Right cardiac atrium (tissue), 5 donors: ENCODE measurements around the gene INF2. TPM values are rescaled to one million over a fixed set of nuclear protein-coding genes. Genes with fewer than 3 reads are reported as not detected.

Experiments used
- ATAC-seq, 2 donors: fragments of 200-7000 bp; cut with Tn5 transposase; one replicate each; pipeline versions ENCODE4 v1.8.0 to v1.9.1; 2020; ENCODE audit warnings: moderate library complexity in 2 of 2, mild to moderate bottlenecking in 1 of 2
- DNase-seq, 3 donors: peaks; one replicate each; pipeline ENCODE4 v3.0.0-alpha.2; 2020
- H3K27ac ChIP-seq: one replicate; pipeline ENCODE4 v1.5.1; 2013; ENCODE audit warnings: mild to moderate bottlenecking, low read length, control low read depth, moderate library complexity
- H3K27me3 ChIP-seq: one replicate; pipeline ENCODE4 v1.6.1; 2013; ENCODE audit not compliant: control insufficient read depth, insufficient read depth
- H3K4me1 ChIP-seq: one replicate; pipeline ENCODE4 v1.6.1; 2013; ENCODE audit warnings: low read length; ENCODE audit not compliant: control insufficient read depth, insufficient read depth
- H3K4me3 ChIP-seq: one replicate; pipeline ENCODE4 v1.5.1; 2013; ENCODE audit warnings: low read length, control low read depth
- H3K9me3 ChIP-seq: one replicate; pipeline ENCODE4 v1.6.1; 2013; ENCODE audit warnings: low read length; ENCODE audit not compliant: control insufficient read depth
- WGBS: extraction: QIAGEN DNeasy Blood & Tissue Kit; methylation state at CpG from one replicate; pipeline ENCODE4 v1.1.7; 2013; 5-methylcytosine and 5-hydroxymethylcytosine counted together
- intact Hi-C, 4 donors: fragments of 100-400 bp; cut with DNase I; formaldehyde crosslinking; loops; one replicate each; pipeline versions ENCODE4 v1.11.0 to v1.14.0; 2022 to 2023
- polyA plus RNA-seq: library from polyadenylated mRNA; stranded (reverse); fragments of 200-250 nt; gene quantifications from one replicate; pipeline ENCODE4 v1.2.3, GENCODE V29; 2013
- total RNA-seq, 4 donors: library from RNA; stranded (reverse); fragmentation: NEBNext Ultra II Directional; extraction: Animal tissue kit (Norgen Biotek cat#: 25700); gene quantifications; one replicate each; pipeline ENCODE4 v1.2.1, GENCODE V29; 2021
- donor health status: healthy with polysubstance abuse.
- donor health status: DM: no; HTN: yes; CAD: no.
- donor health status: DM: no; HTN: no; CAD: no.
- donor health status: DM: no; HTN: yes; CAD: no; lungs with severe emphysema.
- donor health status: DM: yes; HTN: yes; CAD: no.

INF2 gene
- total and polyA plus RNA-seq, 5 donors = 36.2 to 46.4 (median 40.2) TPM

- Histone ChIP-seq H3K4me3 (no peak overlapping the region), H3K4me1 (no peaks in the 10 kb centered on the region), H3K27ac (no peak overlapping the region), H3K9me3 (no peaks in the 10 kb centered on the region), H3K27me3 (no peaks in the 10 kb centered on the region)
- DNase-seq (no peak), ATAC-seq (no peak)
- WGBS = 61% methylated on average over 28 of the region's 28 CpGs
- intact Hi-C loops = loop anchor here in 3 of 4 donors (5.0 kb wide), 1 partner anchor 55 kb away; no protein-coding TSS in a partner anchor
Measured at GRCh38 chr14:104706733-104707607, 17.6 kb downstream of the INF2 start.

GRCh38 chr14:104707608-104708595 is 18.5 kb downstream of the INF2 start:
- intact Hi-C loops = loop anchor here (2.0 to 5.0 kb wide), 2 partner anchors 56 to 57 kb away; no protein-coding TSS in a partner anchor
- no peaks in the 10 kb centered on the region for H3K27me3 ChIP-seq
- WGBS = 59% methylated on average over 33 of the region's 34 CpGs
- H3K27ac ChIP-seq = no peak overlapping the region
- DNase-seq (no peak), ATAC-seq (peak in 1 of 2 donors; percentile 6)
- H3K4me1 ChIP-seq = no peaks in the 10 kb centered on the region
- no peak overlapping the region for H3K4me3 ChIP-seq
- no peaks in the 10 kb centered on the region for H3K9me3 ChIP-seq

- no peak overlapping the region for H3K4me3 ChIP-seq
- intact Hi-C loops = loop anchor here (2.0 to 5.0 kb wide), 2 partner anchors 56 to 58 kb away; no protein-coding TSS in a partner anchor
- H3K27ac ChIP-seq = no peak overlapping the region
- no peaks in the 10 kb centered on the region for H3K4me1 ChIP-seq
- H3K27me3 ChIP-seq = no peaks in the 10 kb centered on the region
- peak; percentile 45 to 64 for ATAC-seq
- 56% methylated on average over 20 of the region's 20 CpGs for WGBS
- DNase-seq = peak; percentile 67 to 90 (median 90)
- H3K9me3 ChIP-seq = no peaks in the 10 kb centered on the region
Measured at GRCh38 chr14:104708606-104709268, 19.3 kb downstream of the INF2 start.

- ATAC-seq (no peak), DNase-seq (no peak)
- no peaks in the 10 kb centered on the region for H3K4me1 ChIP-seq
- WGBS = 77% methylated on average over 18 of the region's 18 CpGs
- no peaks in the 10 kb centered on the region for H3K27me3 ChIP-seq
- H3K27ac ChIP-seq = no peak overlapping the region
- no peaks in the 10 kb centered on the region for H3K9me3 ChIP-seq
- no peak overlapping the region for H3K4me3 ChIP-seq
- intact Hi-C loops = loop anchor here (2.0 to 5.0 kb wide), 2 partner anchors 57 to 59 kb away; no protein-coding TSS in a partner anchor
Measured at GRCh38 chr14:104709387-104710039, 20.1 kb downstream of the INF2 start.

- no peak for ATAC-seq
- H3K27ac ChIP-seq = no peak overlapping the region
- WGBS = 88% methylated on average over 34 of the region's 34 CpGs
- DNase-seq = no peak
- no peaks in the 10 kb centered on the region for H3K9me3 ChIP-seq
- H3K4me1 ChIP-seq = no peaks in the 10 kb centered on the region
- intact Hi-C loops = no loop called here
- no peak overlapping the region for H3K4me3 ChIP-seq
- no peaks in the 10 kb centered on the region for H3K27me3 ChIP-seq
Measured at GRCh38 chr14:104710071-104710735, 20.8 kb downstream of the INF2 start.

- no peaks in the 10 kb centered on the region for H3K4me1 ChIP-seq
- no peaks in the 10 kb centered on the region for H3K9me3 ChIP-seq
- 90% methylated on average over 40 of the region's 40 CpGs for WGBS
- no peak overlapping the region for H3K27ac ChIP-seq
- DNase-seq (no peak), ATAC-seq (no peak)
- no peak overlapping the region for H3K4me3 ChIP-seq
- H3K27me3 ChIP-seq = no peaks in the 10 kb centered on the region
- intact Hi-C loops = no loop called here
Measured at GRCh38 chr14:104712881-104713734, 23.7 kb downstream of the INF2 start.

GRCh38 chr14:104714066-104714465 is 24.6 kb downstream of the INF2 start:
- intact Hi-C loops = no loop called here
- H3K4me3 ChIP-seq = no peak overlapping the region
- DNase-seq (no peak), ATAC-seq (no peak)
- H3K9me3 ChIP-seq = no peaks in the 10 kb centered on the region
- 94% methylated on average over 16 of the region's 16 CpGs for WGBS
- H3K27me3 ChIP-seq = no peaks in the 10 kb centered on the region
- no peaks in the 10 kb centered on the region for H3K4me1 ChIP-seq
- no peak overlapping the region for H3K27ac ChIP-seq

GRCh38 chr14:104714681-104715080 is 25.3 kb downstream of the INF2 start:
- no peaks in the 10 kb centered on the region for H3K9me3 ChIP-seq
- no peak for DNase-seq
- no peaks in the 10 kb centered on the region for H3K4me1 ChIP-seq
- no peak overlapping the region for H3K4me3 ChIP-seq
- no peak for ATAC-seq
- no peaks in the 10 kb centered on the region for H3K27me3 ChIP-seq
- 96% methylated on average over 31 of the region's 31 CpGs for WGBS
- no peak overlapping the region for H3K27ac ChIP-seq
- intact Hi-C loops = no loop called here

GRCh38 chr14:104715416-104715815 is 26.0 kb downstream of the INF2 start:
- no peaks in the 10 kb centered on the region for H3K4me1 ChIP-seq
- ATAC-seq = no peak
- H3K27ac ChIP-seq = no peak overlapping the region
- WGBS = 86% methylated on average over 18 of the region's 18 CpGs
- no peak overlapping the region for H3K4me3 ChIP-seq
- intact Hi-C loops = no loop called here
- DNase-seq = no peak
- H3K9me3 ChIP-seq = no peaks in the 10 kb centered on the region
- no peaks in the 10 kb centered on the region for H3K27me3 ChIP-seq
